NCI-H345 (cell line): ENCODE data around the gene DNAJA1.

Experiments
- DNase-seq: peaks from one replicate; lab custom pipeline; 2025; lab: John Stamatoyannopoulos, UW

DNAJA1 gene

GRCh38 chr9:33029231-33029786 is 4.2 kb downstream of the DNAJA1 start:
- no peak for DNase-seq

GRCh38 chr9:33030285-33030684 is 5.2 kb downstream of the DNAJA1 start:
- DNase-seq, result no peak

GRCh38 chr9:33032292-33032691 is 7.2 kb downstream of the DNAJA1 start:
- DNase-seq, result no peak

GRCh38 chr9:33032865-33033264 is 7.8 kb downstream of the DNAJA1 start:
- no peak for DNase-seq

GRCh38 chr9:33040792-33041431 is 15.8 kb downstream of the DNAJA1 start:
- no peak for DNase-seq

GRCh38 chr9:33041432-33042188 is 16.5 kb downstream of the DNAJA1 start:
- no peak for DNase-seq

GRCh38 chr9:33042473-33042872 is 17.4 kb downstream of the DNAJA1 start:
- DNase-seq, result no peak

- no peak for DNase-seq
Measured at GRCh38 chr9:33043671-33044070, 18.6 kb downstream of the DNAJA1 start.

GRCh38 chr9:33044162-33044673 is 19.1 kb downstream of the DNAJA1 start:
- DNase-seq, result peak; percentile 89

- peak; percentile 51 for DNase-seq
Measured at GRCh38 chr9:33044677-33045282, 19.7 kb downstream of the DNAJA1 start.

GRCh38 chr9:33046061-33046460 is 21.0 kb downstream of the DNAJA1 start:
- no peak for DNase-seq

GRCh38 chr9:33048054-33048465 is 23.0 kb downstream of the DNAJA1 start:
- no peak for DNase-seq

GRCh38 chr9:33049680-33050361 is 24.7 kb downstream of the DNAJA1 start:
- DNase-seq, result no peak

- DNase-seq, result no peak
Measured at GRCh38 chr9:33051144-33051543, 26.1 kb downstream of the DNAJA1 start.

- no peak for DNase-seq
Measured at GRCh38 chr9:33065157-33066076, 40.3 kb downstream of the DNAJA1 start.

- DNase-seq, result no peak
Measured at GRCh38 chr9:33068991-33069390, 43.9 kb downstream of the DNAJA1 start.

- DNase-seq, result peak; percentile 98
Measured at GRCh38 chr9:33076046-33077004, 51.3 kb downstream of the DNAJA1 start, which contains the start of gene SMU1. TSS of gene SMU1 (minus strand) at chr9:33076674. CDS start at chr9:33076608, 66 bp downstream.

- no peak for DNase-seq
Measured at GRCh38 chr9:33080534-33080933, 55.5 kb downstream of the DNAJA1 start.

GRCh38 chr9:33081128-33081851 is 56.2 kb downstream of the DNAJA1 start:
- DNase-seq, result peak; percentile 85
